WTC11 (cell line): ENCODE results near the gene ZGRF1. TPM values are rescaled to one million over a fixed set of nuclear protein-coding genes. Genes with fewer than 3 reads are reported as not detected.

Experiments used
- ATAC-seq: fragments of 200-7000 bp; cut with Tn5 transposase; 2 replicates; pipeline ENCODE4 v1.10.0; 2021; ENCODE audit warnings: mild to moderate bottlenecking, moderate library complexity
- CTCF ChIA-PET: fragments of 300-600 bp; sonication (Branson Sonifier 250); formaldehyde crosslinking; loops from one replicate; lab custom pipeline; 2021; ENCODE audit warnings: antibody characterized with exemption; lab: Charles Lee
- POLR2A ChIA-PET: fragments of 350-600 bp; sonication (Branson Sonifier 250); formaldehyde crosslinking; loops from one replicate; lab custom pipeline; 2021; ENCODE audit warnings: antibody characterized with exemption; lab: Charles Lee
- DNase-seq: peaks from one replicate; pipeline ENCODE4 v3.0.0; 2021; ENCODE audit warnings: low spot score
- H3K27ac Mint-ChIP-seq: 2 replicates; pipeline ENCODE4 v1.8.0; 2021; ENCODE audit warnings: mixed read lengths
- H3K27me3 Mint-ChIP-seq: 2 replicates; pipeline ENCODE4 v1.8.0; 2021; ENCODE audit warnings: low read depth, mild to moderate bottlenecking, moderate library complexity, mixed read lengths
- H3K36me3 Mint-ChIP-seq: 2 replicates; pipeline ENCODE4 v1.8.0; 2021; ENCODE audit warnings: mixed read lengths
- H3K4me1 Mint-ChIP-seq: 2 replicates; pipeline ENCODE4 v1.8.0; 2022; ENCODE audit warnings: mixed read lengths
- H3K4me3 Mint-ChIP-seq: 2 replicates; pipeline ENCODE4 v1.8.0; 2021; ENCODE audit warnings: mild to moderate bottlenecking, moderate library complexity, mixed read lengths
- H3K9me3 Mint-ChIP-seq: 2 replicates; pipeline ENCODE4 v1.8.0; 2021; ENCODE audit warnings: mixed read lengths
- ARID4B ChIP-seq: sonication (generic); formaldehyde crosslinking; IDR thresholded peaks from 2 replicates; pipeline ENCODE4 v1.8.0; 2023; ENCODE audit warnings: missing genetic modification reagents, mild to moderate bottlenecking, borderline replicate concordance
- ATF3 ChIP-seq: sonication (generic); formaldehyde crosslinking; conservative IDR thresholded peaks from 2 replicates; pipeline ENCODE4 v1.8.1; 2022; ENCODE audit warnings: mild to moderate bottlenecking, missing genetic modification reagents
- ATF6 ChIP-seq: sonication (generic); formaldehyde crosslinking; IDR thresholded peaks from 2 replicates; pipeline ENCODE4 v1.8.1; 2023; ENCODE audit warnings: mild to moderate bottlenecking, missing genetic modification reagents
- CREM ChIP-seq: sonication (generic); formaldehyde crosslinking; IDR thresholded peaks from 2 replicates; pipeline ENCODE4 v1.8.1; 2022; ENCODE audit warnings: mild to moderate bottlenecking, missing genetic modification reagents, moderate library complexity
- EMX1 ChIP-seq: fragments of 250-450 bp; sonication (Bioruptor Pico); IDR thresholded peaks from 2 replicates; pipeline ENCODE4 v1.8.0; 2021; ENCODE audit warnings: mild to moderate bottlenecking
- ERG ChIP-seq: fragments of 250-450 bp; sonication (Bioruptor Pico); IDR thresholded peaks from 2 replicates; pipeline ENCODE4 v1.8.0; 2021; ENCODE audit warnings: mild to moderate bottlenecking
- ETV6 ChIP-seq: sonication (generic); formaldehyde crosslinking; IDR thresholded peaks from 2 replicates; pipeline ENCODE4 v1.8.1; 2022; ENCODE audit warnings: mild to moderate bottlenecking, missing genetic modification reagents
- FOXJ3 ChIP-seq: sonication (generic); formaldehyde crosslinking; IDR thresholded peaks from 2 replicates; pipeline ENCODE4 v1.9.0; 2021; ENCODE audit warnings: missing genetic modification reagents, mild to moderate bottlenecking, borderline replicate concordance
- GRHL2 ChIP-seq: fragments of 250-450 bp; sonication (Bioruptor Pico); IDR thresholded peaks from 2 replicates; pipeline ENCODE4 v1.8.0; 2022; ENCODE audit warnings: mild to moderate bottlenecking, moderate library complexity; ENCODE audit not compliant: insufficient replicate concordance, severe bottlenecking
- JUN ChIP-seq: sonication (generic); formaldehyde crosslinking; IDR thresholded peaks from 2 replicates; pipeline ENCODE4 v1.8.0; 2023; ENCODE audit warnings: mild to moderate bottlenecking, missing genetic modification reagents
- NFYB ChIP-seq: sonication (generic); formaldehyde crosslinking; conservative IDR thresholded peaks from 2 replicates; pipeline ENCODE4 v1.8.0; 2022; ENCODE audit warnings: low read depth, missing genetic modification reagents
- PREB ChIP-seq: sonication (generic); formaldehyde crosslinking; IDR thresholded peaks from 2 replicates; pipeline ENCODE4 v1.8.1; 2022; ENCODE audit warnings: mild to moderate bottlenecking, missing genetic modification reagents, moderate library complexity, borderline replicate concordance
- PRRX2 ChIP-seq: fragments of 250-450 bp; sonication (Bioruptor Pico); IDR thresholded peaks from 2 replicates; pipeline ENCODE4 v1.8.0; 2021; ENCODE audit warnings: mild to moderate bottlenecking
- RELA ChIP-seq: sonication (generic); formaldehyde crosslinking; IDR thresholded peaks from 2 replicates; pipeline ENCODE4 v1.8.1; 2022; ENCODE audit warnings: missing genetic modification reagents, mild to moderate bottlenecking, borderline replicate concordance
- SP1 ChIP-seq: sonication (generic); formaldehyde crosslinking; conservative IDR thresholded peaks from 2 replicates; pipeline ENCODE4 v1.8.1; 2022; ENCODE audit warnings: missing genetic modification reagents
- ZBTB43 ChIP-seq: sonication (generic); formaldehyde crosslinking; IDR thresholded peaks from 2 replicates; pipeline ENCODE4 v1.8.1; 2023; ENCODE audit warnings: mild to moderate bottlenecking, missing genetic modification reagents
- ZMAT4 ChIP-seq: fragments of 250-450 bp; sonication (Bioruptor Pico); IDR thresholded peaks from 2 replicates; pipeline ENCODE4 v1.9.0; 2021; ENCODE audit warnings: mild to moderate bottlenecking
- ZNF232 ChIP-seq: sonication (generic); formaldehyde crosslinking; IDR thresholded peaks from 2 replicates; pipeline ENCODE4 v1.8.0; 2022; ENCODE audit warnings: mild to moderate bottlenecking, missing genetic modification reagents
- ZNF317 ChIP-seq: sonication (generic); formaldehyde crosslinking; IDR thresholded peaks from 2 replicates; pipeline ENCODE4 v1.8.1; 2023; ENCODE audit warnings: low read depth, mild to moderate bottlenecking, moderate library complexity, missing genetic modification reagents, borderline replicate concordance
- ZSCAN18 ChIP-seq: fragments of 250-450 bp; sonication (Bioruptor Pico); IDR thresholded peaks from 2 replicates; pipeline ENCODE4 v2.1.2; 2022; ENCODE audit warnings: mild to moderate bottlenecking, moderate library complexity
- total RNA-seq: library from RNA; stranded (reverse); gene quantifications from 3 replicates; pipeline ENCODE4 v1.2.3, GENCODE V29; 2021

ZGRF1 gene
- total RNA-seq, 1 experiment from 2014 or later: 56.2 TPM

- no peak for TF ChIP-seq PREB
These were observed 86.0 kb downstream of the ZGRF1 start (continued) for GRCh38 chr4:112550728-112551127.

GRCh38 chr4:112546476-112546875 lies 90.2 kb downstream of the ZGRF1 start:
- no peak for TF ChIP-seq ARID4B (CRISPR knock-in tag)
- no peak for TF ChIP-seq ATF3
- TF ChIP-seq ETV6 (CRISPR knock-in tag): no peak
- no peak for TF ChIP-seq ERG
- Mint-ChIP-seq H3K4me1 (no peaks in the 10 kb centered on the region), H3K27ac (no peak overlapping the region), H3K9me3 (no peaks in the 10 kb centered on the region), H3K36me3 (no peaks in the 10 kb centered on the region), H3K27me3 (no peaks in the 10 kb centered on the region), H3K4me3 (no peak overlapping the region)
- DNase-seq (no peak), ATAC-seq (no peak)
- POLR2A ChIA-PET: no interaction called here
- CTCF ChIA-PET: interaction anchor here (1.0 kb wide), 1 partner anchor 23 kb away, joined by 3 read pairs; no protein-coding TSS in a partner anchor

GRCh38 chr4:112545346-112545745 lies 91.4 kb downstream of the ZGRF1 start:
- Mint-ChIP-seq H3K4me1 (no peaks in the 10 kb centered on the region), H3K9me3 (no peaks in the 10 kb centered on the region), H3K27ac (no peak overlapping the region), H3K27me3 (no peaks in the 10 kb centered on the region), H3K36me3 (no peaks in the 10 kb centered on the region), H3K4me3 (no peak overlapping the region)
- DNase-seq (no peak), ATAC-seq (no peak)
- ChIA-PET POLR2A (no interaction called here), CTCF (no interaction called here)
- no peak for TF ChIP-seq ERG
- TF ChIP-seq ZNF232: no peak
- no peak for TF ChIP-seq RELA (CRISPR knock-in tag)
- no peak for TF ChIP-seq GRHL2 (CRISPR knock-in tag)
- no peak for TF ChIP-seq CREM (CRISPR knock-in tag)
- TF ChIP-seq ZNF317: no peak
- no peak for TF ChIP-seq ZMAT4
- TF ChIP-seq NFYB (CRISPR knock-in tag): no peak
- no peak for TF ChIP-seq SP1 (CRISPR knock-in tag)
- TF ChIP-seq FOXJ3 (CRISPR knock-in tag): no peak
- no peak for TF ChIP-seq ZSCAN18 (CRISPR knock-in tag)
- no peak for TF ChIP-seq ATF6 (CRISPR knock-in tag)
- no peak for TF ChIP-seq EMX1
- no peak for TF ChIP-seq JUN (CRISPR knock-in tag)
- no peak for TF ChIP-seq PRRX2 (CRISPR knock-in tag)
- TF ChIP-seq ZBTB43 (CRISPR knock-in tag): no peak
